GM21528 (cell line): ENCODE results near the gene LSM3.

Experiments
- ATAC-seq: cut with Tn5 transposase; IDR thresholded peaks from one replicate; pipeline ENCODE4 v1.9.1; 2021; ENCODE audit warnings: mild to moderate bottlenecking, moderate library complexity; ENCODE audit not compliant: unreplicated experiment, low FRiP score

The LSM3 gene

GRCh38 chr3:14235003-14235911, 56.6 kb downstream of the LSM3 start:
- ATAC-seq, result no peak

- ATAC-seq, result no peak
Observed at GRCh38 chr3:14235912-14236295, 57.3 kb downstream of the LSM3 start.

- ATAC-seq, result no peak
Observed at GRCh38 chr3:14236902-14237301, 58.3 kb downstream of the LSM3 start.

GRCh38 chr3:14237457-14237856, 58.8 kb downstream of the LSM3 start:
- no peak for ATAC-seq

GRCh38 chr3:14238356-14238755, 59.7 kb downstream of the LSM3 start:
- no peak for ATAC-seq

GRCh38 chr3:14238930-14239329, 60.3 kb downstream of the LSM3 start:
- ATAC-seq, result no peak

GRCh38 chr3:14239940-14240339, 61.3 kb downstream of the LSM3 start:
- no peak for ATAC-seq

- no peak for ATAC-seq
Observed at GRCh38 chr3:14240366-14240765, 61.7 kb downstream of the LSM3 start.

- ATAC-seq, result no peak
Observed at GRCh38 chr3:14241716-14242115, 63.1 kb downstream of the LSM3 start.

- no peak for ATAC-seq
Observed at GRCh38 chr3:14242490-14243311, 64.1 kb downstream of the LSM3 start.

GRCh38 chr3:14243782-14244181, 65.2 kb downstream of the LSM3 start:
- no peak for ATAC-seq

- ATAC-seq, result no peak
Observed at GRCh38 chr3:14244521-14245247, 66.1 kb downstream of the LSM3 start.

GRCh38 chr3:14245248-14245639, 66.6 kb downstream of the LSM3 start:
- ATAC-seq, result no peak

GRCh38 chr3:14245822-14246221, 67.2 kb downstream of the LSM3 start:
- ATAC-seq, result no peak

GRCh38 chr3:14246414-14246813, 67.8 kb downstream of the LSM3 start:
- ATAC-seq, result no peak

GRCh38 chr3:14248477-14248848, 69.8 kb downstream of the LSM3 start:
- ATAC-seq, result no peak

GRCh38 chr3:14248849-14249523, 70.4 kb downstream of the LSM3 start:
- ATAC-seq, result no peak
